Measurements from ENCODE around the gene SOCS7. TPM values are rescaled to one million over a fixed set of nuclear protein-coding genes. Genes with fewer than 3 reads are reported as not detected.

The SOCS7 gene
- total RNA-seq, 1 donor from 2014 or later = 35.3 TPM

DNA sequence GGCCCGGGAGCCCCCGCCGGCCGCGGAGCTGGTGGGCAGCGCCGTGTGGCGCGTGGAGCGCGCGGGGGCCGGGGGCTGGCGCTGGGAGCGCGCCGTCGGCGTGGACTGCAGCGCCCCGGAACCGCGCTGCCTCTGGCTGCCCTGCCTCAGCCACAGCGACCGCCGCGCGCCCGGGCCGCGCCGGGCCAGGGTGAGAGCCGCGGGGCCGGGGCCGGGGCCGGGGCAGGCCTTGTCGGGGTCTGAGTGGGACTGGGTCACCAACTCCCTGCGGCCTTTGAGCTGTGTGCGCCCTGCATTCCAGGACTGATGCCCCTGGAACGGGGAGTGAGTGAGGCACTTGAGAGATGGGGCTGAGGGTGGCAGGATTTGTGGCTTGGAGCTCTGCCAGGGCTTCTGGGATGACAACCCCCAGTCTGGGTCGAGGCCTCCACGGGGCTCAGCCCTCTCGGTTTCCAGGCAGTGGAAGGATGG is 102.3 kb downstream of the SOCS7 start:
- Mint-ChIP-seq H3K4me1 (peaks cover 68% of the 10 kb centered on the region), H3K4me3 (peak overlapping the region; percentile 80), H3K36me3 (ENCODE audit: low read depth) (no peaks in the 10 kb centered on the region), H3K27me3 (ENCODE audit: low read depth) (peaks cover 36% of the 10 kb centered on the region), H3K9me3 (no peaks in the 10 kb centered on the region), H3K27ac (ENCODE audit: unreplicated experiment) (no peak overlapping the region)
- no peak for DNase-seq (ENCODE audit: low read depth, low spot score)
- TF ChIP-seq, protein P1, sequence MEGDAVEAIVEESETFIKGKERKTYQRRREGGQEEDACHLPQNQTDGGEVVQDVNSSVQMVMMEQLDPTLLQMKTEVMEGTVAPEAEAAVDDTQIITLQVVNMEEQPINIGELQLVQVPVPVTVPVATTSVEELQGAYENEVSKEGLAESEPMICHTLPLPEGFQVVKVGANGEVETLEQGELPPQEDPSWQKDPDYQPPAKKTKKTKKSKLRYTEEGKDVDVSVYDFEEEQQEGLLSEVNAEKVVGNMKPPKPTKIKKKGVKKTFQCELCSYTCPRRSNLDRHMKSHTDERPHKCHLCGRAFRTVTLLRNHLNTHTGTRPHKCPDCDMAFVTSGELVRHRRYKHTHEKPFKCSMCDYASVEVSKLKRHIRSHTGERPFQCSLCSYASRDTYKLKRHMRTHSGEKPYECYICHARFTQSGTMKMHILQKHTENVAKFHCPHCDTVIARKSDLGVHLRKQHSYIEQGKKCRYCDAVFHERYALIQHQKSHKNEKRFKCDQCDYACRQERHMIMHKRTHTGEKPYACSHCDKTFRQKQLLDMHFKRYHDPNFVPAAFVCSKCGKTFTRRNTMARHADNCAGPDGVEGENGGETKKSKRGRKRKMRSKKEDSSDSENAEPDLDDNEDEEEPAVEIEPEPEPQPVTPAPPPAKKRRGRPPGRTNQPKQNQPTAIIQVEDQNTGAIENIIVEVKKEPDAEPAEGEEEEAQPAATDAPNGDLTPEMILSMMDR (conservative IDR thresholded peaks at IDR 0.05) = no peak

DNA sequence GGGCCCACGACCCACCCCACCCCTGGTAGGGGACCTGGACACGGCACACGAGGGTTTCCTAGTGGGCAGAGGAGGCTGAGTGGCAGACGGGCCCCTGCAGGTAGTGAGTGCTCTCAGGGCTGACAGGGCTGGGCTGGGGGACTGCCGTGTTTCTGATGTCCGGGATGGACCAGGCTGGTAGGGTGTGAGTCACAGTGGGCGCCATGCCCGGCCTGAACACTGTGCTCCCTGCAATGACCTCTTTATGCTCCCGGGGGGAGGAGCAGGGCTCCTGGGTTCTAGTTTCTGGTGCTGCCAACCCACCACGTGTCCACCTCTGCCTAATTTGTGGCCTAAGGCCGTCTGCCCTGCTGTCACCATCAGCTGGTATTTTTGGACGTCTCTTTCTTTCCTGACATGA is 102.9 kb downstream of the SOCS7 start:
- no peak overlapping the region for H3K27ac Mint-ChIP-seq (ENCODE audit: unreplicated experiment)
- no peak for DNase-seq (ENCODE audit: low read depth, low spot score)
- peaks cover 67% of the 10 kb centered on the region for H3K4me1 Mint-ChIP-seq
- peak overlapping the region; percentile 80 for H3K4me3 Mint-ChIP-seq
- peaks cover 36% of the 10 kb centered on the region for H3K27me3 Mint-ChIP-seq (ENCODE audit: low read depth)
- H3K36me3 Mint-ChIP-seq (ENCODE audit: low read depth) = no peaks in the 10 kb centered on the region
- TF ChIP-seq, protein P1 (conservative IDR thresholded peaks at IDR 0.05) = no peak
- H3K9me3 Mint-ChIP-seq = no peaks in the 10 kb centered on the region

Other genes starting within 250 kb of the SOCS7 start
- not detected in 2 replicates for gene TBC1D3E, start 223.9 kb upstream of the SOCS7 start, total RNA-seq
- not detected in 2 replicates for gene TBC1D3, start 159.3 kb upstream of the SOCS7 start, total RNA-seq
- gene MRPL45, start 54.7 kb upstream of the SOCS7 start, total RNA-seq = 45.5 and 47.5 TPM in 2 replicates
- 0.07 and 0.20 TPM in 2 replicates for gene GPR179, start 7.9 kb upstream of the SOCS7 start, total RNA-seq
- gene ARHGAP23, start 76.6 kb downstream of the SOCS7 start, total RNA-seq = 25.7 and 30.0 TPM in 2 replicates